IPS-20b (cell line): ENCODE data around the gene ODAD2.
"Not testable (repeated sequence)": the region's sequence is repeated elsewhere in the genome, so short reads cannot be mapped to it uniquely, and the experiment has no call there.

Experiments
- H3K27ac ChIP-seq: one replicate; pipeline ENCODE4 v1.5.1; 2013; ENCODE audit warnings: low read length
- H3K27me3 ChIP-seq: 2 replicates; pipeline ENCODE4 v1.6.1; 2013; ENCODE audit warnings: mild to moderate bottlenecking, low read length, inconsistent platforms; ENCODE audit not compliant: insufficient read depth
- H3K36me3 ChIP-seq: 2 replicates; pipeline ENCODE4 v1.6.1; 2013; ENCODE audit warnings: low read depth, mild to moderate bottlenecking, inconsistent platforms, low read length, moderate library complexity; ENCODE audit not compliant: insufficient read depth
- H3K4me1 ChIP-seq: 2 replicates; pipeline ENCODE4 v1.6.1; 2013; ENCODE audit warnings: mild to moderate bottlenecking, control low read depth, inconsistent platforms, low read length, moderate library complexity; ENCODE audit not compliant: insufficient read depth
- H3K4me3 ChIP-seq: 2 replicates; pipeline ENCODE4 v1.5.1; 2013; ENCODE audit warnings: mild to moderate bottlenecking, low read length, inconsistent platforms
- H3K9ac ChIP-seq: 2 replicates; pipeline ENCODE4 v1.6.1; 2013; ENCODE audit warnings: low read depth, mild to moderate bottlenecking, inconsistent platforms, low read length, moderate library complexity
- H3K9me3 ChIP-seq: 2 replicates; pipeline ENCODE4 v1.6.1; 2013; ENCODE audit warnings: mild to moderate bottlenecking, low read depth, low read length, inconsistent platforms; ENCODE audit not compliant: insufficient read depth

Gene ODAD2

GRCh38 chr10:27958383-27958782, 40.5 kb downstream of the ODAD2 start:
- not testable (repeated sequence) for H3K27me3 ChIP-seq, H3K36me3 ChIP-seq, H3K9me3 ChIP-seq, H3K9ac ChIP-seq, H3K27ac ChIP-seq, H3K4me3 ChIP-seq, H3K4me1 ChIP-seq

GRCh38 chr10:27950242-27950564, 48.7 kb downstream of the ODAD2 start:
- H3K36me3 ChIP-seq, result no peaks in the 10 kb centered on the region
- no peaks in the 10 kb centered on the region for H3K9me3 ChIP-seq
- H3K4me1 ChIP-seq, result no peaks in the 10 kb centered on the region
- no peaks in the 10 kb centered on the region for H3K27me3 ChIP-seq
- no peak overlapping the region for H3K4me3 ChIP-seq
- no peak overlapping the region for H3K27ac ChIP-seq
- no peak overlapping the region for H3K9ac ChIP-seq

GRCh38 chr10:27949528-27950241, 49.2 kb downstream of the ODAD2 start:
- Histone ChIP-seq H3K9me3 (no peaks in the 10 kb centered on the region), H3K4me3 (no peak overlapping the region), H3K27me3 (no peaks in the 10 kb centered on the region), H3K36me3 (no peaks in the 10 kb centered on the region), H3K9ac (no peak overlapping the region), H3K27ac (no peak overlapping the region), H3K4me1 (no peaks in the 10 kb centered on the region)

GRCh38 chr10:27948186-27948585, 50.7 kb downstream of the ODAD2 start:
- Histone ChIP-seq H3K9me3 (no peaks in the 10 kb centered on the region), H3K27ac (no peak overlapping the region), H3K4me3 (no peak overlapping the region), H3K36me3 (no peaks in the 10 kb centered on the region), H3K4me1 (no peaks in the 10 kb centered on the region), H3K9ac (no peak overlapping the region), H3K27me3 (no peaks in the 10 kb centered on the region)

GRCh38 chr10:27947540-27947939, 51.3 kb downstream of the ODAD2 start:
- Histone ChIP-seq H3K4me1 (no peaks in the 10 kb centered on the region), H3K9ac (no peak overlapping the region)

GRCh38 chr10:27944005-27944404, 54.9 kb downstream of the ODAD2 start:
- Histone ChIP-seq H3K9ac (no peak overlapping the region), H3K4me3 (no peak overlapping the region), H3K27ac (no peak overlapping the region), H3K36me3 (no peaks in the 10 kb centered on the region), H3K27me3 (no peaks in the 10 kb centered on the region), H3K9me3 (no peaks in the 10 kb centered on the region), H3K4me1 (no peaks in the 10 kb centered on the region)

More at GRCh38 chr10:27947540-27947939, 51.3 kb downstream of the ODAD2 start:
- H3K9me3 ChIP-seq, result no peaks in the 10 kb centered on the region
- H3K4me3 ChIP-seq, result no peak overlapping the region
- no peak overlapping the region for H3K27ac ChIP-seq
- H3K36me3 ChIP-seq, result no peaks in the 10 kb centered on the region
- no peaks in the 10 kb centered on the region for H3K27me3 ChIP-seq

- H3K27ac ChIP-seq, result no peak overlapping the region
Observed at GRCh38 chr10:27914888-27915287, 84.0 kb downstream of the ODAD2 start.

GRCh38 chr10:27912231-27912630, 86.6 kb downstream of the ODAD2 start:
- Histone ChIP-seq H3K9ac (no peak overlapping the region), H3K4me3 (peak overlapping the region; percentile 45; the same call in 1 of the 2 replicates)

More at GRCh38 chr10:27914888-27915287, 84.0 kb downstream of the ODAD2 start:
- Histone ChIP-seq H3K4me3 (no peak overlapping the region), H3K4me1 (peaks cover 25% of the 10 kb centered on the region; the same call in 1 of the 2 replicates), H3K9me3 (no peaks in the 10 kb centered on the region), H3K27me3 (no peaks in the 10 kb centered on the region), H3K9ac (no peak overlapping the region), H3K36me3 (no peaks in the 10 kb centered on the region)

GRCh38 chr10:27911539-27911938, 87.3 kb downstream of the ODAD2 start:
- Histone ChIP-seq H3K9ac (peak overlapping the region; percentile 8; the same call in 1 of the 2 replicates), H3K27me3 (no peaks in the 10 kb centered on the region), H3K4me1 (peaks cover 25% of the 10 kb centered on the region; the same call in 1 of the 2 replicates), H3K4me3 (peak overlapping the region; percentile 45), H3K36me3 (no peaks in the 10 kb centered on the region), H3K27ac (no peak overlapping the region), H3K9me3 (no peaks in the 10 kb centered on the region)

More at GRCh38 chr10:27912231-27912630, 86.6 kb downstream of the ODAD2 start:
- Histone ChIP-seq H3K4me1 (peaks cover 25% of the 10 kb centered on the region; the same call in 1 of the 2 replicates), H3K27ac (peak overlapping the region; percentile 9), H3K36me3 (no peaks in the 10 kb centered on the region), H3K27me3 (no peaks in the 10 kb centered on the region), H3K9me3 (no peaks in the 10 kb centered on the region)

GRCh38 chr10:27911011-27911410, 87.9 kb downstream of the ODAD2 start:
- Histone ChIP-seq H3K27ac (no peak overlapping the region), H3K9ac (peak overlapping the region; percentile 8; the same call in 1 of the 2 replicates), H3K36me3 (no peaks in the 10 kb centered on the region), H3K4me1 (peaks cover 25% of the 10 kb centered on the region; the same call in 1 of the 2 replicates), H3K4me3 (peak overlapping the region; percentile 45; the same call in 1 of the 2 replicates), H3K9me3 (no peaks in the 10 kb centered on the region), H3K27me3 (no peaks in the 10 kb centered on the region)

- Histone ChIP-seq H3K4me3 (no peak overlapping the region), H3K27ac (no peak overlapping the region), H3K36me3 (no peaks in the 10 kb centered on the region), H3K4me1 (peaks cover 25% of the 10 kb centered on the region; the same call in 1 of the 2 replicates), H3K9me3 (no peaks in the 10 kb centered on the region; the same call in 1 of the 2 replicates), H3K27me3 (no peaks in the 10 kb centered on the region), H3K9ac (no peak overlapping the region)
Observed at GRCh38 chr10:27908231-27908630, 90.6 kb downstream of the ODAD2 start.

GRCh38 chr10:27899485-27899884, 99.4 kb downstream of the ODAD2 start:
- H3K36me3 ChIP-seq, H3K9me3 ChIP-seq, H3K4me1 ChIP-seq, H3K27me3 ChIP-seq, H3K9ac ChIP-seq, H3K4me3 ChIP-seq, H3K27ac ChIP-seq: not testable (repeated sequence)
